HepG2 (cell line): ENCODE data around the gene SMIM11. TPM values are rescaled to one million over a fixed set of nuclear protein-coding genes. Genes with fewer than 3 reads are reported as not detected.

Experiments
- ATF5 ChIP-seq: sonication (generic); formaldehyde crosslinking; IDR thresholded peaks from 2 replicates; pipeline ENCODE4 v1.4.0; 2020; ENCODE audit warnings: mild to moderate bottlenecking, low read depth, missing genetic modification reagents
- FOXJ3 ChIP-seq: sonication (generic); formaldehyde crosslinking; IDR thresholded peaks from 2 replicates; pipeline ENCODE4 v1.4.0; 2020; ENCODE audit warnings: missing genetic modification reagents, mild to moderate bottlenecking, borderline replicate concordance
- ISL2 ChIP-seq: sonication (generic); formaldehyde crosslinking; IDR thresholded peaks from 2 replicates; pipeline ENCODE4 v1.5.0; 2020; ENCODE audit warnings: missing genetic modification reagents
- MAFK ChIP-seq, 2 experiments: IDR thresholded peaks in 1 of 2; conservative IDR thresholded peaks in 1 of 2; 2 replicates each; pipeline ENCODE4 v1.6.1; 2011; ENCODE audit warnings: improper control_type of control experiment in 2 of 2, low read length in 2 of 2
- MTERF4 ChIP-seq: sonication (generic); formaldehyde crosslinking; IDR thresholded peaks from 2 replicates; pipeline ENCODE4 v1.8.0; 2023; ENCODE audit warnings: mild to moderate bottlenecking, missing genetic modification reagents
- NR2F2 ChIP-seq: IDR thresholded peaks from 2 replicates; pipeline ENCODE4 v1.6.1; 2012; ENCODE audit warnings: low read depth, inconsistent platforms, borderline replicate concordance
- POLR2G ChIP-seq: fragments of 200-400 bp; formaldehyde crosslinking; IDR thresholded peaks from 2 replicates; pipeline ENCODE4 v1.6.1; 2018; ENCODE audit warnings: mild to moderate bottlenecking, low read depth, low read length, moderate library complexity
- PRMT3 ChIP-seq: sonication (generic); formaldehyde crosslinking; IDR thresholded peaks from 2 replicates; pipeline ENCODE4 v1.8.1; 2022; ENCODE audit warnings: low read depth, mild to moderate bottlenecking, moderate library complexity, missing genetic modification reagents, borderline replicate concordance
- RELA ChIP-seq: sonication (generic); formaldehyde crosslinking; IDR thresholded peaks from 2 replicates; pipeline ENCODE4 v1.4.0; 2020; ENCODE audit warnings: missing genetic modification reagents
- RNF2 ChIP-seq: fragments of 450-650 bp; conservative IDR thresholded peaks from 2 replicates; pipeline ENCODE4 v1.6.1; 2016; ENCODE audit warnings: low read depth
- TARDBP ChIP-seq: sonication (generic); formaldehyde crosslinking; IDR thresholded peaks from 2 replicates; pipeline ENCODE4 v1.8.0; 2022; ENCODE audit warnings: mild to moderate bottlenecking, missing genetic modification reagents
- TFAP4 ChIP-seq: sonication (generic); IDR thresholded peaks from 2 replicates; pipeline ENCODE4 v1.6.1; 2016; ENCODE audit warnings: low read depth, borderline replicate concordance
- XRCC5 ChIP-seq: fragments of 200-400 bp; formaldehyde crosslinking; optimal IDR thresholded peaks from 2 replicates; pipeline ENCODE3; 2017; ENCODE audit warnings: mild to moderate bottlenecking, low read length
- ZNF501 ChIP-seq: sonication (generic); formaldehyde crosslinking; IDR thresholded peaks from 2 replicates; pipeline ENCODE4 v1.5.1; 2020; ENCODE audit warnings: mild to moderate bottlenecking, moderate library complexity, missing genetic modification reagents
- ZNF570 ChIP-seq: sonication (generic); formaldehyde crosslinking; IDR thresholded peaks from 2 replicates; pipeline ENCODE4 v1.4.0; 2020; ENCODE audit warnings: mild to moderate bottlenecking, missing genetic modification reagents, borderline replicate concordance
- ZNF605 ChIP-seq: sonication (generic); formaldehyde crosslinking; IDR thresholded peaks from 2 replicates; pipeline ENCODE4 v1.8.0; 2022; ENCODE audit warnings: mild to moderate bottlenecking, missing genetic modification reagents
- ZNF816 ChIP-seq: sonication (generic); formaldehyde crosslinking; IDR thresholded peaks from 2 replicates; pipeline ENCODE4 v1.8.0; 2022; ENCODE audit warnings: missing genetic modification reagents, mild to moderate bottlenecking, borderline replicate concordance
- polyA plus RNA-seq, 8 experiments: library from polyadenylated mRNA; depleted of rRNA in 3 of 8; stranded (reverse) in 7 of 8; unstranded in 1 of 8; fragments of >200 nt; fragmentation: Illumina TruSeq in 4 of 8; extraction: Trizol in 4 of 8; gene quantifications; 2 replicates each; pipeline versions ENCODE4 v1.2.1 to v1.2.3, GENCODE V29; 2011 to 2016; ENCODE audit warnings: low read depth in 4 of 8, missing spikeins in 1 of 8, mixed read lengths in 1 of 8; ENCODE audit not compliant: insufficient read depth in 1 of 8
- total RNA-seq, 5 experiments: library from RNA; depleted of rRNA; stranded (reverse); fragments of >200 nt; fragmentation: Illumina TruSeq; extraction: Trizol; gene quantifications; 2 replicates each; pipeline ENCODE4 v1.2.3, GENCODE V29; 2016; ENCODE audit warnings: low read depth in 1 of 5
- TF ChIP-seq, protein P1 (sequence below), 2 experiments: sonication (generic) in 1 of 2; formaldehyde crosslinking in 1 of 2; IDR thresholded peaks; 2 replicates each; pipeline versions ENCODE4 v1.6.1 to v1.9.0; 2014 to 2022; ENCODE audit warnings: antibody characterized with exemption in 1 of 2, borderline replicate concordance in 1 of 2, inconsistent platforms in 1 of 2, low read depth in 1 of 2, missing genetic modification reagents in 1 of 2
- TF ChIP-seq, protein P2 (sequence below): sonication (generic); formaldehyde crosslinking; IDR thresholded peaks from 2 replicates; pipeline ENCODE4 v1.4.0; 2020; ENCODE audit warnings: low read depth, mild to moderate bottlenecking, missing genetic modification reagents

The SMIM11 gene
- total and polyA plus RNA-seq, 2 of the 13 experiments (the other 11 are each of a cell fraction or from before 2014, with no cell fraction given): 6.4 to 18.9 TPM

DNA sequence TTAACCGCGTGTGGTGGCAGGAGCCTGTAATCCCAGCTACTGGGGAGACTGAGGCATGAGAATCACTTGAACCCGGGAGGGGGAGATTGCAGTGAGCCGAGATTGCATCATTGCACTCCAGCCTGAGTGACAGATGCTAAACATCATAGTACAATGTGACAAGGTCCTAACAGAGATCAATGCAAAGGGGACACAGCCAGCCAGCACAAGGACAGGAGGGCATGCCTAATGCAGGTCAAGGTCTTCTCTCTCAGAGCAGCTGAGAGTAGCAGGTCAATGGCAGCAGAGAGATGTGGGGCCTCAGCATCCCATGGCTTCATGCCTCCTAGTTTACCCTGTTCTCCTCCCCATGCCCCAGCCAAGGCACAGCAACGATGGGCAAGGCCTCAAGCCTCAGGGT is 3.0 kb upstream of the SMIM11 start (continued):
- TF ChIP-seq TFAP4 (peak; percentile 87; the same call in 1 of the 2 replicates), RNF2 (no peak), PRMT3 (CRISPR knock-in tag) (no peak), XRCC5 (no peak), ZNF816 (CRISPR knock-in tag) (no peak), RELA (CRISPR knock-in tag) (no peak), ZNF605 (CRISPR knock-in tag) (no peak), NR2F2 (peak; percentile 80), ZNF501 (CRISPR knock-in tag) (0 out of 2 replicates have a peak, but pooled peaks have one; percentile 29), ZNF570 (CRISPR knock-in tag) (no peak), MTERF4 (CRISPR knock-in tag) (no peak), FOXJ3 (no peak), TARDBP (CRISPR knock-in tag) (0 out of 2 replicates have a peak, but pooled peaks have one; percentile 23), MAFK (conservative IDR thresholded peaks at IDR 0.05 in 1 of 2, IDR thresholded peaks at IDR 0.05 in 1 of 2; ENCODE audit: low read length in 2 of 2) (no peak), POLR2G (no peak), ATF5 (CRISPR knock-in tag) (0 out of 2 replicates have a peak, but pooled peaks have one; percentile 37), ISL2 (CRISPR knock-in tag) (peak; percentile 57; the same call in 1 of the 2 replicates)
- TF ChIP-seq, protein P1, sequence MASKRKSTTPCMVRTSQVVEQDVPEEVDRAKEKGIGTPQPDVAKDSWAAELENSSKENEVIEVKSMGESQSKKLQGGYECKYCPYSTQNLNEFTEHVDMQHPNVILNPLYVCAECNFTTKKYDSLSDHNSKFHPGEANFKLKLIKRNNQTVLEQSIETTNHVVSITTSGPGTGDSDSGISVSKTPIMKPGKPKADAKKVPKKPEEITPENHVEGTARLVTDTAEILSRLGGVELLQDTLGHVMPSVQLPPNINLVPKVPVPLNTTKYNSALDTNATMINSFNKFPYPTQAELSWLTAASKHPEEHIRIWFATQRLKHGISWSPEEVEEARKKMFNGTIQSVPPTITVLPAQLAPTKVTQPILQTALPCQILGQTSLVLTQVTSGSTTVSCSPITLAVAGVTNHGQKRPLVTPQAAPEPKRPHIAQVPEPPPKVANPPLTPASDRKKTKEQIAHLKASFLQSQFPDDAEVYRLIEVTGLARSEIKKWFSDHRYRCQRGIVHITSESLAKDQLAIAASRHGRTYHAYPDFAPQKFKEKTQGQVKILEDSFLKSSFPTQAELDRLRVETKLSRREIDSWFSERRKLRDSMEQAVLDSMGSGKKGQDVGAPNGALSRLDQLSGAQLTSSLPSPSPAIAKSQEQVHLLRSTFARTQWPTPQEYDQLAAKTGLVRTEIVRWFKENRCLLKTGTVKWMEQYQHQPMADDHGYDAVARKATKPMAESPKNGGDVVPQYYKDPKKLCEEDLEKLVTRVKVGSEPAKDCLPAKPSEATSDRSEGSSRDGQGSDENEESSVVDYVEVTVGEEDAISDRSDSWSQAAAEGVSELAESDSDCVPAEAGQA (IDR thresholded peaks at IDR 0.05; ENCODE audit: low read depth): no peak
- TF ChIP-seq, protein P1 (CRISPR knock-in tag; IDR thresholded peaks at IDR 0.05; ENCODE audit: borderline replicate concordance): no peak
- TF ChIP-seq, protein P2, sequence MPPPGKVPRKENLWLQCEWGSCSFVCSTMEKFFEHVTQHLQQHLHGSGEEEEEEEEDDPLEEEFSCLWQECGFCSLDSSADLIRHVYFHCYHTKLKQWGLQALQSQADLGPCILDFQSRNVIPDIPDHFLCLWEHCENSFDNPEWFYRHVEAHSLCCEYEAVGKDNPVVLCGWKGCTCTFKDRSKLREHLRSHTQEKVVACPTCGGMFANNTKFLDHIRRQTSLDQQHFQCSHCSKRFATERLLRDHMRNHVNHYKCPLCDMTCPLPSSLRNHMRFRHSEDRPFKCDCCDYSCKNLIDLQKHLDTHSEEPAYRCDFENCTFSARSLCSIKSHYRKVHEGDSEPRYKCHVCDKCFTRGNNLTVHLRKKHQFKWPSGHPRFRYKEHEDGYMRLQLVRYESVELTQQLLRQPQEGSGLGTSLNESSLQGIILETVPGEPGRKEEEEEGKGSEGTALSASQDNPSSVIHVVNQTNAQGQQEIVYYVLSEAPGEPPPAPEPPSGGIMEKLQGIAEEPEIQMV (CRISPR knock-in tag): 0 out of 2 replicates have a peak, but pooled peaks have one; percentile 35
